GM21515 (cell line): ENCODE measurements around the gene GDF10.

Experiments used
- ATAC-seq: cut with Tn5 transposase; IDR thresholded peaks from one replicate; pipeline ENCODE4 v1.9.1; 2021; ENCODE audit not compliant: unreplicated experiment

The GDF10 gene

GRCh38 chr10:47269294-47269693, 30.7 kb upstream of the GDF10 start:
- ATAC-seq: no peak

GRCh38 chr10:47276071-47276470, 23.9 kb upstream of the GDF10 start:
- ATAC-seq: no peak

DNA sequence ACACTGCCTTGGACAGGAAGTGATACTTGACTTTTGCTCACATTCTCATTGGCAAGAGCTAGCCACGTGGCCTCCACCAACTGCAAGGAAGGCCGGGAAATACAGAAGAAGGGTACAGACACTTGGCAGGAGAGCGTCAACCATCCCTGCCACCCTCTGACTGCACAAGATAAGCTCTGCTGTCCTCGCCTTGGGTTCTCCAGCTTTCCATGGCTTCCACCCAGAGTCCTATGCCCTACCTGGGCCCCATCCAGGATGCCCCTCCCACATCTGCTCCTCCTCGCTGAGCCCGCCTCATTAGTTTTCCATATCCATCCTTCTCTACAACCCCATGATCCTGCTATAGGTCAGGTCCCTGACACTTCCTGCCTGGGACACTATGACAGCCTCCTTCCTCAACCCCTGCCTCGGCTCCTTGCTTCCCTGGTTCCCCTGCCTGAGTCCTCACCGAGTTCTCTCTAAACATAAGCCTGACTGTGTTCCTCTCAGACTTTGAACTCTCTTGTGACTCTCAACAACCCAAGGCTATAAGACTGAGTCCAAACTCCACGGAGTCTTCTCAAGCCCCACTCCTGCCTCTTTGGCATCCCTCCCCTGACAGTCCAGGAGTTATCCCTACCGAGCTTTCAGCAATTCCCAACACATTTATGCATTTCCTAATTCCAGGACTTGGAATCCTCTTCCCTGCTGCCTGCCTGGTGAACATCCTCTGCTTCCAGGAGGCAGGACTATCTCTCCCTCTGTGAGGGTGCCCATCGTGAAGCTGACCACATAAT, 23.2 kb upstream of the GDF10 start:
- no peak for ATAC-seq

DNA sequence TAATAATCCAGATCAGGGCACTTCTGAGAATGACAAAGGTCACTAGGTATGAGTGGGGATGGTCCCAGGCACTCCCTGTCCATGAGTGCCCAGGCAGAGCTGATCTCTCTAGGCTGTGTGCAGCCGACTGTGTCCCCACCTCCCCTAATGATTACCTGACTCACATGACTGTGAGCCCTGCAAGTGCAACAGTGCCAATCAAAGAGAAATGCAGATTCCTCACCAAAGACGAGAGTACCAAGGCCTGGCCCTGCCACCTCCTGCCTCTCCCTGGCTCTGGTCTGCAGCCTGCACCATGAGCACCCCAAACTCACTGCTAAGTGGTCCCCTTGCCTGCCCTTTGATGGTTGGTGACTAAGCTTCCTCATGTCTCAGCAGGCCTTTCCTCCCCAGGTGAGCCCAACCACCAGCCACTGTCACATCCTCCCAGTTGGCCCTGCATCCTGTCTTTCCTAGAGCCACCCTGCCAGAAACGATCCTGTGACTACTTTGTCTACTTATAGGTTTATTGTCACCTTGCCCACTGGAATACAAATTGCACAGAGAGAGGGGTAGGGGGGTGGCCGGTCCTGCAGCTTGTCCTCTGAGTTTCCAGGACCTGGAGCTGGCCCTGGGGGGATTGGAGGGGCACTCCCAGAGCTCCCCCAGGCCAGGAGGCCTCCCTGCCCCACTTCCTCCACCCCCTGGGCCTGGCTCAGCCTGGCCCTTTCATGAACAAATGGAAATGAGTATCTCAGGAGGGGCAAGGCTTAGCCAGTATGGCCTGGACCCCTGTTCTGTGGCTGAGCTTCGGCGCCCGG, 22.4 kb upstream of the GDF10 start:
- ATAC-seq: no peak

DNA sequence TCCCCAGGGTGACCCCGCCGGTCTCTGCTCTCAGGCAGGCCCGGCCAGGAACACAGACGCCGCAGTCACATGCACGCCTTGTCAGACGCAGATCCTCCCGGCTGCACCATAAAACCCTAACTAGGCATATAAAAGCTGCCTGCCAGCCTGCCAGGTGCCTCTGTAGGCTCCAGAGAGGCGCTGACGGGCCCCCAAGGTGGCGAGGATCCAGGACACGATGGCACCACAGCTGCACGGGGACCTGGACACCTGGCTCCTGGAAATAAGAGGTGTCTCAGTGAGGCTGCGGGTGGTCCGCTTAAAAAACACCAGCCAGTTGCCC, 21.9 kb upstream of the GDF10 start:
- ATAC-seq: no peak

DNA sequence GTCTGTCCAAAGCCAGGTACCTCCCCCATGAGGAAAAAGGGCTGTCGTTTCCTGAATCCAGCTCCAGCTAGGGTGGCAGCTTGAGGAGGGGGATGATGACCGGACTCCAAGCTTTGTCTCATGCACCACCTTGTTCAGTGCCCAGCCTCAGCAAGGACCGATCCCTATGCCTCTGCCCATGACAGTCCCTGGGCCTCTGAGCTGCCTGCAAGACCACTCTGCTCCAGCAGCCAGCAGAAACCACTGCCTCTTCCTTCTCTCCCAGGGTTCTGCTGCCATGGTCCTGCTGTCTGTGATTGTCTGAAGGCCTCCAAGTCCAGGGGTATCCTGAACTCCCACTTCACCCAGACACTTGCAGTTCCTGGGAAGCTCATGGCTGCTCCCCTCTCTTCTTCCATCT, 21.3 kb upstream of the GDF10 start:
- no peak for ATAC-seq

GRCh38 chr10:47279276-47279675, 20.7 kb upstream of the GDF10 start:
- ATAC-seq: no peak

- ATAC-seq: no peak
Measured at GRCh38 chr10:47282005-47282656, 17.9 kb upstream of the GDF10 start.

DNA sequence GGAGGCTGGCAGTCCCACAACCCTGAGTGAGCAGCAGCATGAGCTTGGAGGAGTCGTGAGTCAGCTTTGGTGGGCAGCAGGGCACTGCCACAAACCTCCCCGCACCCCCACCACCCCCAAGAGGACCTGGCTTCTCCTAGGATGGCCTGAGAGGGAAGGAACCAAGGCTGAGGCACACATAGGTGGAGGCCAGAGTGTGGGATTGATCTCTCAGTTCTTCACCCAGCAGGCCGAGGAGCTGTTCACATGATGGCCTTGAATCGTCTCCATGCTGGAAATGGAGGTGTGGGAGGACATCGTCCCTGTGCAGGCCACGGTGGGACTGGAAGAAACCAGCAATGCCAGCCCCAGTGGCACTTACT, 17.4 kb upstream of the GDF10 start:
- ATAC-seq: no peak

- ATAC-seq: no peak
Measured at GRCh38 chr10:47283101-47283630, 16.8 kb upstream of the GDF10 start.

DNA sequence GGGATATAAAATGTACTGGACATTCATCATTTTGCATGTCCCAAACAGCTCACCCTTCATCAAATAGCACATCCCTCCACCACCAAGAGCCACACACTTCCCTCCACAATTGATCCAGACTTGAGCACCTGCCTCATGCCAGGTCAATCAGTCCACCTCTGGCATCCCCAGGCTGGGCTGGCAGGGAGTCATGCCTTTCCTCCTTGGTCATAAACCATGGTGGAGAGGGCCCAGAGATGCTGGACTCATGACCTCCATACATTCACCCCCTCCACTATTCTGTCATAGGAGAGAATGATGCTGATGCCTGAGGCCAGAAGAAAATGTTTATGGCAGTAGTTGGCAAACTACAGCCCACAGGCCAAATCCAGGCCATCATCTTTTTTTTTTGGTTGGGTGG, 16.1 kb upstream of the GDF10 start:
- no peak for ATAC-seq

DNA sequence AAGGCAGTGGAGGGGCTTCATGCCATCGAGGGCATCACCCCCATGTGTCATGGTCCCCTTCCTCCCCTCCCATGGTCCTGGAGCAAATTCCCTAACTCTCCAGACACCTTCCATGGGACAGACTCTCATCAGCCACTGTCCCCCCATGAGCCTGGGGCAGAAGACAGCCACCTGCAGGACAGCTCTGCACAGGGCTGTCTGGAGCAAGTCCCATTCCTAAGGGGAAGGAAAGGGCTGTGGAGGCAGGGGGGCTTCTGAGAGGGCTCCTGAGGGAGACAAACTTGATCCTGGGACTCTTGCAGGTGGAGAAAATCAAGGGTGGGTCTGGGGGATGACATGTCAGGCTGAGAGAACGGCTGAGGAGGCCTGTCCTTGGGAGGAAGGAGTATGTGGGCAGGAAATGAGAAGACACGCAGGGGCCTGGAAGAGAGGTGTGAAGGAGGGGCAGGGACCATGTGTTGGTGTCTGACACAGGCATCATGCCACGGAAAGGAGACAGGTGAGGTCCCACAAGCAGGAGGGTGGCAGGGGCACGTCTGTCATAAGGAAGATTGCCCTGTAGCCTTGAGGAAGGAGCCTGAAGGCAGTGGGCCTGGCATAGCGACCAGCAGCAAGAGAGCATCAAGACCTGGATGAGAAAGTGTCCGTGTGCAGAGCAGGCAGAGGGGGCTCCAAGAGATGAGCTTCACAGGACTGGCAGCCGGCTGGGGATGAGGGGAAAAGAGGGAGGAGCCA, 14.4 kb upstream of the GDF10 start:
- no peak for ATAC-seq

GRCh38 chr10:47286116-47286505, 13.9 kb upstream of the GDF10 start:
- no peak for ATAC-seq

- no peak for ATAC-seq
Measured at GRCh38 chr10:47286591-47287315, 13.2 kb upstream of the GDF10 start.

GRCh38 chr10:47287365-47287802, 12.6 kb upstream of the GDF10 start:
- ATAC-seq: no peak

- no peak for ATAC-seq
Measured at GRCh38 chr10:47287805-47288204, 12.2 kb upstream of the GDF10 start.

DNA sequence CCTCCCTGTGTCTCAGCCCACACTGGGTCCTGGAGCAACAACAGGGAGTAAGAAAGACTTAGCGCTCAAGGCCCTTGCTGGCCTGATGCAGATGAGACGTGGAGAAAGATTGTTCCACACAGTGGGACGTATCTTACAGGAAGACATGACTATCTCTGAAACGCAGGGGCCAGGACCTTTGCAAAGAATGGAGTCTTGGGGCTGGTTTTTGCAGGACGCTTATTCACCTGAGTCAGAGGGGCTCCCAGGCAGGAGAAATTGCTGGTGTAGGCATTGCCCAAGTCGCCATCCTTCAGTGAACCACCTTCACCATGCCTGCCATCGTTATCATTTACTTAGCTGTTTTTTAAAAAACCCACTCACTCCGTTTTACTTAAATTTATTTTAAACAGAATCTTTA, 11.8 kb upstream of the GDF10 start:
- ATAC-seq: no peak

DNA sequence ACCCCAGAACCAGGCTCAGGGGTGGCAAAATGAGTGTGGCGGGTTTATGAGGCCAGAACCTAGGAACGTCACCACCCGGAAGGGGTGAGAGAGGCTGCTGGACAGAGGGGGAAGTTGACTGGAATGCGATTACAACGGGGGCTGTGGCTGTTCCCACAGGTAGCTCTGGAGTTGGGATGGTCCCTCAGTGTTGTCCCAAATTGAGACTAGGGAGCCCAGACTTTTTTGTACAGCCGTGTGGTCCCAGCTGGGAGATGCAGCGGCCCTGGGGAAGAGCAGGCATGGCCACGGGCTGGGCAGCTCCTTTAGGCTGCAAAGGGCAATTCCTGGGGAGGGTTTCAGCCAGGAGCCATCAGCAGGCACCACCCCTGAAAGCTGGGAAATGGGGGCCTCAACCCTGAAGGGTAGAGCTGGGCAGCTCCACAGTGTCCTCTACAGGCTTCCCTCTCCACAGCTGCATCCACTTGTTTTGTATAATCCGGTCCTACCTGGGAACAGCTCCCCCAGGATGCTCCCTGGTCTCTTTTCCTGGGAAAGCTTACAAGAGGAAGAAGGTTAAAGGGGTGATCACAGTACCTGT, 11.0 kb upstream of the GDF10 start:
- ATAC-seq: no peak

DNA sequence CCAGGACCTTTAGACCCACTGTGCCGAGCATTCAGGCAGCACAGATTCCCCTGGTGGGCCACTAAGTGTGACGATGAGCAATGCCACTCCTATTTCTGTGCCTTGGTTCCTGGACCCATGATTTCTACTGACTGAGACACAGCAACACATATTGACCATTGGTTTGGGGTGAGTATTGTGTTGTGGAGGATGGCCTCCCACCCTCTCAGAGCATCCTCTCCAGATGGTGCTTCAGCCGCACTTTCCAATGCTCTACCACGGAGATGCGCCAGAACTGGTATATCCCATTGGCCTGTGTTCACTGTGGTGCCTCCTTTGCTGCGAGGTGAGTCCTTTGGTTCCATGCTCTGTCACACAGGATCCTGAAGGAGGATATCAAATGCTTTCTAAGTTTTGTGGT, 10.1 kb upstream of the GDF10 start:
- no peak for ATAC-seq

DNA sequence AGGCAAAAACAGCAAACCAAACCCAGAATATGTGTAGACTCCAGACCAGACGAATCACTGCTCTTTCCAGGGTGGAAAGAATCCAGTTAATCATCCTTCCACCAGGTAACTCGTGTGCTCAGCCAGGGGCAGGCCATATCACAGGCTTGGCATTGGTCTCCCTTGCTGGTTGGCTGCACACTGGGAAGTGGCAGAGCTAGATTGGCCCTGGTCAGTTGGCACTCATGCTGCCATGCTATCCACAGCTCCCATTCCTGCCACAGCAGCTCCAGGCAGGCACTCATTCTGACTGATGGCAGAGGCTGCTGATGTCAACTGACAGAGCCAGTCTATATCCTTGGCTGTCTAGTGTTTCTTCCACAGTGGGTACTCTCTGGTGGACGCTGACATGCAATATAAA, 9.7 kb upstream of the GDF10 start:
- ATAC-seq: no peak
